Activated naive CD8-positive, alpha-beta T cell treated with anti-CD3 and anti-CD28 coated beads, Interleukin-2, amount 10 ng/mL, durations not matched to agents 7 days and 5 days (primary cell): ENCODE measurements around the gene CACNA2D1. TPM values are rescaled to one million over a fixed set of nuclear protein-coding genes. Genes with fewer than 3 reads are reported as not detected.

Experiments used
- ATAC-seq: fragments of 150-1000 bp; cut with Tn5 transposase; one replicate; pipeline ENCODE4 v1.10.0; 2021; ENCODE audit warnings: low read depth, moderate library complexity
- POLR2A ChIA-PET: fragments of 350-600 bp; sonication (Branson Sonifier 250); formaldehyde crosslinking; loops from one replicate; lab custom pipeline; 2021; ENCODE audit warnings: antibody characterized with exemption; lab: Charles Lee
- DNase-seq: peaks from one replicate; pipeline ENCODE4 v3.0.0; 2021
- H3K27ac Mint-ChIP-seq: one replicate; pipeline ENCODE4 v1.8.0; 2022; ENCODE audit warnings: mild to moderate bottlenecking, mixed read lengths
- H3K27me3 Mint-ChIP-seq: one replicate; pipeline ENCODE4 v1.8.0; 2022; ENCODE audit warnings: mild to moderate bottlenecking, moderate library complexity, mixed read lengths
- H3K36me3 Mint-ChIP-seq: one replicate; pipeline ENCODE4 v1.8.0; 2021; ENCODE audit warnings: mild to moderate bottlenecking, mixed read lengths
- H3K4me1 Mint-ChIP-seq: one replicate; pipeline ENCODE4 v1.8.0; 2021; ENCODE audit warnings: mixed read lengths
- H3K4me3 Mint-ChIP-seq: one replicate; pipeline ENCODE4 v1.8.0; 2022; ENCODE audit warnings: mild to moderate bottlenecking, moderate library complexity, mixed read lengths
- H3K9me3 Mint-ChIP-seq: one replicate; pipeline ENCODE4 v1.8.0; 2021; ENCODE audit warnings: mixed read lengths
- total RNA-seq, 2 experiments: library from RNA; stranded (reverse); gene quantifications; one replicate each; pipeline ENCODE4 v1.2.3, GENCODE V29; 2021

Gene CACNA2D1
- total RNA-seq, 2 experiments from 2014 or later = not detected

GRCh38 chr7:82266081-82266480 lies 177.5 kb downstream of the CACNA2D1 start:
- DNase-seq (no peak), ATAC-seq (no peak)
- H3K4me1 Mint-ChIP-seq = no peaks in the 10 kb centered on the region
- H3K4me3 Mint-ChIP-seq = no peak overlapping the region
- H3K36me3 Mint-ChIP-seq = no peaks in the 10 kb centered on the region
- POLR2A ChIA-PET = no interaction called here
- no peak overlapping the region for H3K27ac Mint-ChIP-seq
- H3K9me3 Mint-ChIP-seq = peaks cover 2% of the 10 kb centered on the region
- H3K27me3 Mint-ChIP-seq = no peaks in the 10 kb centered on the region

- DNase-seq = no peak
- no peak for ATAC-seq
- no peak overlapping the region for H3K27ac Mint-ChIP-seq
- H3K9me3 Mint-ChIP-seq = peaks cover 2% of the 10 kb centered on the region
- no peaks in the 10 kb centered on the region for H3K36me3 Mint-ChIP-seq
- no peaks in the 10 kb centered on the region for H3K4me1 Mint-ChIP-seq
- H3K4me3 Mint-ChIP-seq = no peak overlapping the region
- H3K27me3 Mint-ChIP-seq = no peaks in the 10 kb centered on the region
- POLR2A ChIA-PET = no interaction called here
Measured at GRCh38 chr7:82264783-82265305, 178.7 kb downstream of the CACNA2D1 start.

GRCh38 chr7:82263920-82264782 lies 179.4 kb downstream of the CACNA2D1 start:
- ATAC-seq (no peak), DNase-seq (no peak)
- Mint-ChIP-seq H3K9me3 (peaks cover 2% of the 10 kb centered on the region), H3K27ac (no peak overlapping the region), H3K36me3 (no peaks in the 10 kb centered on the region), H3K27me3 (no peaks in the 10 kb centered on the region), H3K4me3 (no peak overlapping the region), H3K4me1 (no peaks in the 10 kb centered on the region)
- POLR2A ChIA-PET = no interaction called here

- H3K9me3 Mint-ChIP-seq = peaks cover 2% of the 10 kb centered on the region
- POLR2A ChIA-PET = interaction anchor here (0.6 kb wide), 1 partner anchor 419 kb away, joined by 3 read pairs; no protein-coding TSS in a partner anchor
- no peaks in the 10 kb centered on the region for H3K4me1 Mint-ChIP-seq
- H3K27me3 Mint-ChIP-seq = no peaks in the 10 kb centered on the region
- H3K4me3 Mint-ChIP-seq = no peak overlapping the region
- no peak overlapping the region for H3K27ac Mint-ChIP-seq
- no peaks in the 10 kb centered on the region for H3K36me3 Mint-ChIP-seq
- DNase-seq (no peak), ATAC-seq (no peak)
Measured at GRCh38 chr7:82258181-82258580, 185.4 kb downstream of the CACNA2D1 start.

GRCh38 chr7:82257118-82257695 lies 186.4 kb downstream of the CACNA2D1 start:
- Mint-ChIP-seq H3K4me1 (no peaks in the 10 kb centered on the region), H3K27me3 (no peaks in the 10 kb centered on the region), H3K4me3 (no peak overlapping the region), H3K36me3 (no peaks in the 10 kb centered on the region), H3K27ac (no peak overlapping the region), H3K9me3 (peaks cover 2% of the 10 kb centered on the region)
- POLR2A ChIA-PET = no interaction called here
- DNase-seq (no peak), ATAC-seq (no peak)

- H3K9me3 Mint-ChIP-seq = no peaks in the 10 kb centered on the region
- no peak for DNase-seq
- no peaks in the 10 kb centered on the region for H3K36me3 Mint-ChIP-seq
- no peak overlapping the region for H3K4me3 Mint-ChIP-seq
- POLR2A ChIA-PET = no interaction called here
- ATAC-seq = no peak
- no peak overlapping the region for H3K27ac Mint-ChIP-seq
- no peaks in the 10 kb centered on the region for H3K27me3 Mint-ChIP-seq
- no peaks in the 10 kb centered on the region for H3K4me1 Mint-ChIP-seq
Measured at GRCh38 chr7:82255706-82256105, 187.9 kb downstream of the CACNA2D1 start.

GRCh38 chr7:82250598-82250997 lies 193.0 kb downstream of the CACNA2D1 start:
- POLR2A ChIA-PET = no interaction called here
- H3K27me3 Mint-ChIP-seq = no peaks in the 10 kb centered on the region
- no peaks in the 10 kb centered on the region for H3K4me1 Mint-ChIP-seq
- H3K4me3 Mint-ChIP-seq = no peak overlapping the region
- H3K36me3 Mint-ChIP-seq = no peaks in the 10 kb centered on the region
- no peaks in the 10 kb centered on the region for H3K9me3 Mint-ChIP-seq
- no peak overlapping the region for H3K27ac Mint-ChIP-seq
- DNase-seq (no peak), ATAC-seq (no peak)

- no peaks in the 10 kb centered on the region for H3K4me1 Mint-ChIP-seq
- H3K27ac Mint-ChIP-seq = no peak overlapping the region
- H3K9me3 Mint-ChIP-seq = no peaks in the 10 kb centered on the region
- ATAC-seq (no peak), DNase-seq (no peak)
- POLR2A ChIA-PET = no interaction called here
- no peaks in the 10 kb centered on the region for H3K27me3 Mint-ChIP-seq
- no peak overlapping the region for H3K4me3 Mint-ChIP-seq
- no peaks in the 10 kb centered on the region for H3K36me3 Mint-ChIP-seq
Measured at GRCh38 chr7:82249979-82250378, 193.6 kb downstream of the CACNA2D1 start.

- no peak overlapping the region for H3K4me3 Mint-ChIP-seq
- peaks cover 3% of the 10 kb centered on the region for H3K27me3 Mint-ChIP-seq
- POLR2A ChIA-PET = no interaction called here
- no peak overlapping the region for H3K27ac Mint-ChIP-seq
- DNase-seq (no peak), ATAC-seq (no peak)
- no peaks in the 10 kb centered on the region for H3K4me1 Mint-ChIP-seq
- no peaks in the 10 kb centered on the region for H3K9me3 Mint-ChIP-seq
- no peaks in the 10 kb centered on the region for H3K36me3 Mint-ChIP-seq
Measured at GRCh38 chr7:82247814-82248433, 195.7 kb downstream of the CACNA2D1 start.

GRCh38 chr7:82244947-82245517 lies 198.5 kb downstream of the CACNA2D1 start:
- Mint-ChIP-seq H3K27me3 (peaks cover 3% of the 10 kb centered on the region), H3K4me3 (no peak overlapping the region), H3K4me1 (no peaks in the 10 kb centered on the region), H3K9me3 (no peaks in the 10 kb centered on the region), H3K36me3 (no peaks in the 10 kb centered on the region), H3K27ac (no peak overlapping the region)
- ATAC-seq = no peak
- no peak for DNase-seq
- POLR2A ChIA-PET = no interaction called here

- H3K4me3 Mint-ChIP-seq = no peak overlapping the region
- H3K4me1 Mint-ChIP-seq = no peaks in the 10 kb centered on the region
- H3K27me3 Mint-ChIP-seq = peaks cover 6% of the 10 kb centered on the region
- H3K9me3 Mint-ChIP-seq = no peaks in the 10 kb centered on the region
- DNase-seq = no peak
- no peak for ATAC-seq
- POLR2A ChIA-PET = no interaction called here
- no peaks in the 10 kb centered on the region for H3K36me3 Mint-ChIP-seq
- no peak overlapping the region for H3K27ac Mint-ChIP-seq
Measured at GRCh38 chr7:82241356-82241755, 202.2 kb downstream of the CACNA2D1 start.

GRCh38 chr7:82235713-82236112 lies 207.9 kb downstream of the CACNA2D1 start:
- Mint-ChIP-seq H3K9me3 (no peaks in the 10 kb centered on the region), H3K27ac (no peak overlapping the region)
- POLR2A ChIA-PET = no interaction called here

GRCh38 chr7:82234457-82235049 lies 209.0 kb downstream of the CACNA2D1 start:
- H3K27me3 Mint-ChIP-seq = peaks cover 4% of the 10 kb centered on the region
- no peaks in the 10 kb centered on the region for H3K9me3 Mint-ChIP-seq
- no peaks in the 10 kb centered on the region for H3K36me3 Mint-ChIP-seq
- no peak overlapping the region for H3K27ac Mint-ChIP-seq
- POLR2A ChIA-PET = no interaction called here
- ATAC-seq = no peak
- H3K4me1 Mint-ChIP-seq = no peaks in the 10 kb centered on the region
- no peak overlapping the region for H3K4me3 Mint-ChIP-seq
- no peak for DNase-seq

More at GRCh38 chr7:82235713-82236112, 207.9 kb downstream of the CACNA2D1 start:
- Mint-ChIP-seq H3K27me3 (peaks cover 4% of the 10 kb centered on the region), H3K36me3 (no peaks in the 10 kb centered on the region), H3K4me3 (no peak overlapping the region), H3K4me1 (no peaks in the 10 kb centered on the region)
- ATAC-seq = no peak
- no peak for DNase-seq
